Endodermal cell (in vitro differentiated cells): ENCODE data around the gene SCLY. TPM values are rescaled to one million over a fixed set of nuclear protein-coding genes. Genes with fewer than 3 reads are reported as not detected.
"Not testable (repeated sequence)": the region's sequence is repeated elsewhere in the genome, so short reads cannot be mapped to it uniquely, and the experiment has no call there.

ENCODE experiments used
- DNase-seq: peaks from one replicate; pipeline ENCODE4 v3.0.0-alpha.2; 2017
- H3K27ac ChIP-seq: 2 replicates; pipeline ENCODE4 v1.5.1; 2013; ENCODE audit warnings: mild to moderate bottlenecking, low read depth, low read length, moderate library complexity
- H3K27me3 ChIP-seq: 2 replicates; pipeline ENCODE4 v1.6.1; 2013; ENCODE audit warnings: mild to moderate bottlenecking, low read length, moderate library complexity; ENCODE audit not compliant: insufficient read depth, control insufficient read depth, poor library complexity, severe bottlenecking
- H3K36me3 ChIP-seq: 2 replicates; pipeline ENCODE4 v1.7.0; 2013; ENCODE audit warnings: mild to moderate bottlenecking, low read length, moderate library complexity; ENCODE audit not compliant: control insufficient read depth, insufficient read depth
- H3K4me1 ChIP-seq: one replicate; pipeline ENCODE4 v1.7.0; 2013; ENCODE audit warnings: low read length; ENCODE audit not compliant: control insufficient read depth, insufficient read depth
- H3K4me3 ChIP-seq: 2 replicates; pipeline ENCODE4 v1.5.1; 2013; ENCODE audit warnings: mild to moderate bottlenecking, low read length, moderate library complexity
- H3K9ac ChIP-seq: 2 replicates; pipeline ENCODE4 v1.6.1; 2013; ENCODE audit warnings: mild to moderate bottlenecking, low read length, moderate library complexity; ENCODE audit not compliant: poor library complexity, severe bottlenecking; ENCODE audit errors: extremely low read depth
- H3K9me3 ChIP-seq: 2 replicates; pipeline ENCODE4 v1.6.1; 2013; ENCODE audit warnings: mild to moderate bottlenecking, low read length, moderate library complexity; ENCODE audit not compliant: control insufficient read depth
- H3K27ac Mint-ChIP-seq: 2 replicates; pipeline ENCODE4 v1.8.0; 2020; ENCODE audit warnings: mixed read lengths
- H3K27me3 Mint-ChIP-seq: 2 replicates; pipeline ENCODE4 v1.8.0; 2021; ENCODE audit warnings: mild to moderate bottlenecking, mixed read lengths; ENCODE audit not compliant: insufficient read depth
- H3K36me3 Mint-ChIP-seq: 2 replicates; pipeline ENCODE4 v1.8.0; 2020; ENCODE audit warnings: low read depth, mixed read lengths
- H3K4me1 Mint-ChIP-seq: 2 replicates; pipeline ENCODE4 v1.8.0; 2020; ENCODE audit warnings: mixed read lengths
- H3K4me3 Mint-ChIP-seq: 2 replicates; pipeline ENCODE4 v1.8.0; 2020; ENCODE audit warnings: mild to moderate bottlenecking, moderate library complexity, mixed read lengths
- H3K9me3 Mint-ChIP-seq: 2 replicates; pipeline ENCODE4 v1.8.0; 2020; ENCODE audit warnings: mild to moderate bottlenecking, mixed read lengths
- CTCF ChIP-seq: fragments of 200-600 bp; sonication (generic); conservative IDR thresholded peaks from 2 replicates; pipeline ENCODE4 v1.5.0; 2021; ENCODE audit warnings: antibody characterized with exemption, mild to moderate bottlenecking
- WGBS, 2 experiments: methylation state at CpG; one replicate each; pipeline versions ENCODE4 v1.1.5 to v1.1.7; 2013; ENCODE audit warnings: missing lambda C conversion rate in 2 of 2, mixed read lengths in 1 of 2; ENCODE audit not compliant: insufficient coverage in 1 of 2, insufficient read length in 1 of 2; 5-methylcytosine and 5-hydroxymethylcytosine counted together
- total RNA-seq, 2 donors: library from RNA; stranded (reverse); fragmentation: NEBNext Ultra II Directional in 1 of 2; extraction: Animal tissue kit (Norgen Biotek cat#: 25700) in 1 of 2; gene quantifications; 2 replicates in 1 of 2; 3 replicates in 1 of 2; pipeline ENCODE4 v1.2.1, GENCODE V29; 2021

Gene SCLY
- total RNA-seq, 2 donors from 2014 or later = 39.0 to 45.0 TPM

DNA sequence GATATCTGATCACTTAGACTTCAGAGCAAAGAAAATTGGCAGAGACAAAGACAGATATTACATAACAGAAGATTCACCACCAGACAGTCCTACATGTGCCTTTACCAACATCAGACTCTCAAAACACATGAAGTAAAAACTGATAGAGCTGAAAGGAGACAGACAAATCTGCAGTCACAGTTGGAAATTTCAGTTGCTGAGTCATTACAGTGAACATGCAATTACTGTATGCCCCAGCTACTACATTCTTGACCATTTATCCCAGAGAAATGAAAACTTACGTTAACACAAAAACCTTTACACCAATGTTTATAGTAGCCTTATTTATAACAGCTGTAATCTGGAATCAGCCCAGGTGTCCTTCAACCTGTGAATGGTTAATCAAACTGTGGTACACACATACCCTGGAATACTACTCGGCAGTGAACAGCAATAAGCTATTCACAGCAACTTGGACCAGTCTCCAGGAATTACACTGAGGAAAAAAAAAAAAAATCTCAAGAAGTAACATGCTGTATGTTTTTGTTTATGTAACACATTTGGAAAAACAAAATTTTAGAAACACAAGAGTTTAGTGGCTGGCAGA, 7.5 kb upstream of the SCLY start:
- 94 to 100% methylated on average over 2 of the region's 2 CpGs for WGBS, 2 experiments
- Histone ChIP-seq H3K4me3 (no peak overlapping the region), H3K9me3 (peaks cover 4% of the 10 kb centered on the region), H3K9ac (no peak overlapping the region), H3K27ac (no peak overlapping the region), H3K27me3 (no peaks in the 10 kb centered on the region), H3K36me3 (no peaks in the 10 kb centered on the region), H3K4me1 (no peaks in the 10 kb centered on the region)
- peaks cover 9% of the 10 kb centered on the region for H3K27me3 Mint-ChIP-seq
- TF ChIP-seq CTCF = no peak
- no peaks in the 10 kb centered on the region for H3K4me1 Mint-ChIP-seq
- no peak overlapping the region for H3K27ac Mint-ChIP-seq
- no peaks in the 10 kb centered on the region for H3K36me3 Mint-ChIP-seq
- DNase-seq = no peak
- H3K9me3 Mint-ChIP-seq = peaks cover 7% of the 10 kb centered on the region
- no peak overlapping the region for H3K4me3 Mint-ChIP-seq

- H3K27me3 Mint-ChIP-seq = peaks cover 9% of the 10 kb centered on the region
- H3K27ac ChIP-seq = no peak overlapping the region
- H3K9me3 ChIP-seq = no peaks in the 10 kb centered on the region
- no peak for DNase-seq
- H3K36me3 Mint-ChIP-seq = no peaks in the 10 kb centered on the region
- no peak overlapping the region for H3K4me3 Mint-ChIP-seq
- H3K36me3 ChIP-seq = no peaks in the 10 kb centered on the region
- WGBS, 2 experiments = 95 to 100% methylated on average over 1 to 3 of the region's 3 CpGs
- H3K4me1 Mint-ChIP-seq = peaks cover 3% of the 10 kb centered on the region
- no peak overlapping the region for H3K9ac ChIP-seq
- H3K27ac Mint-ChIP-seq = no peak overlapping the region
- no peak for TF ChIP-seq CTCF
- no peaks in the 10 kb centered on the region for H3K27me3 ChIP-seq
- no peaks in the 10 kb centered on the region for H3K9me3 Mint-ChIP-seq
- H3K4me3 ChIP-seq = no peak overlapping the region
- no peaks in the 10 kb centered on the region for H3K4me1 ChIP-seq
Measured at GRCh38 chr2:238055841-238056240, 5.0 kb upstream of the SCLY start.

DNA sequence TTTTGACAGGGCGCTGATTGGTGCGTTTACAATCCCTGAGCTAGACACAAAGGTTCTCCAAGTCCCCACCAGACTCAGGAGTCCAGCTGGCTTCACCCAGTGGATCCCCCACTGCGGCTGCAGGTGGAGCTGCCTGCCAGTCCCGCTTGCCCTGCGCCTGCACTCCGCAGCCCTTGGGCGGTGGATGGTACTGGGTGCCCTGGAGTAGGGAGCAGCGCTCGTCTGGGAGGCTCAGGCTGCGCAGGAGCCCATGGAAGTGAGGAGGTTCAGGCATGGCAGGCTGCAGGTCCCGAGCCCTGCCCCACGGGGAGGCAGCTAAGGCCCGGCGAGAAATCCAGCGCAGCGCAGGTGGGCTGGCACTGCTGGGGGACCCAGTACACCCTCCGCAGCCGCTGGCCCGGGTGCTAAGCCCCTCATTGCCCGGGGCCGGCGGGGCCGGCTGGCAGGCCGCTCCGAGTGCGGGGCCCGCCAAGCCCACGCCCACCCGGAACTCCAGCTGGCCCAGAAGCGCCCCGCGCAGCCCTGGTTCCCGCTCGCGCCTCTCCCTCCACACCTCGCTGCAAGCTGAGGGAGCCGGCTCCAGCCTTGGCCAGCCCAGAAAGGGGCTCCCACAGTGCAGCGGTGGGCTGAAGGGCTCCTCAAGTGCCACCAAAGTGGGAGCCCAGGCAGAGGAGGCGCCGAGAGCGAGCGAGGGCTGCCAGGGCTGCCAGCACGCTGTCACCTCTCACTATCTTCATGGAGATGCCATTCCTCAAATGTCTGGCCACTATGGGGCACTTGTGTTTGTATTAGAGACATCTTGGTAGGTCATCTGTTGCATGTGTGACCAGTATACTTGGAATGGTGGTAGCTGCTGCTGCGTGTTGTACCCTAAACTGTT, 2.9 kb upstream of the SCLY start:
- not testable (repeated sequence) for H3K4me3 ChIP-seq, H3K27me3 ChIP-seq, H3K4me3 Mint-ChIP-seq, H3K27me3 Mint-ChIP-seq, H3K4me1 ChIP-seq, DNase-seq, H3K27ac ChIP-seq, H3K36me3 Mint-ChIP-seq, H3K9ac ChIP-seq, H3K9me3 ChIP-seq, H3K36me3 ChIP-seq, H3K27ac Mint-ChIP-seq, H3K9me3 Mint-ChIP-seq
- WGBS, 2 experiments = 94 to 95% methylated on average over 18 to 44 of the region's 44 CpGs
- H3K4me1 Mint-ChIP-seq = peaks cover 13% of the 10 kb centered on the region
